Stimulated activated CD8-positive, alpha-beta memory T cell treated with anti-CD3 and anti-CD28 coated beads, Interleukin-7, amount 100 ng/mL, for 48 hours (primary cell): ENCODE results near the gene TBCK.

Experiments
- DNase-seq, 2 donors: peaks; one replicate each; pipeline ENCODE4 v3.0.0-alpha.2; 2020; ENCODE audit warnings: low read depth in 1 of 2; ENCODE audit errors: extremely low read depth in 1 of 2

TBCK gene

DNA sequence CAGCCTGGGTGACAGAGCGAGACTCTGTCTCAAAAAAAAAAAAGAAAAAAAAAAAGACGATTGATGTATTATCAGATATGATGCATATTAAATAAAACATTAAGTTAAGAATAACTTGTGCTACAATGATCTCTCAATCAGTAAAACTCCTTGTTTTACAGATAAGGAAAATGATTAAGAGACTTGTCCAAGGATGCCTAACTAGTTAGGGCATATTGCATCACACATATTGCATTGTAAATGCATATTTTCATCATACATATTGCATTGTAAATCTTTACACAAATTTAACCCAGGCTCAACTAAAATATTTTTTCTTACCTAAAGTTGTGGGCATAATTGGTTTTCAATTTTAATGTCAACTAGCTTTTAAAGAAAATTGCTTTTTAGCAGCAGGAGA lies 26.3 kb downstream of the TBCK start:
- no peak for DNase-seq

DNA sequence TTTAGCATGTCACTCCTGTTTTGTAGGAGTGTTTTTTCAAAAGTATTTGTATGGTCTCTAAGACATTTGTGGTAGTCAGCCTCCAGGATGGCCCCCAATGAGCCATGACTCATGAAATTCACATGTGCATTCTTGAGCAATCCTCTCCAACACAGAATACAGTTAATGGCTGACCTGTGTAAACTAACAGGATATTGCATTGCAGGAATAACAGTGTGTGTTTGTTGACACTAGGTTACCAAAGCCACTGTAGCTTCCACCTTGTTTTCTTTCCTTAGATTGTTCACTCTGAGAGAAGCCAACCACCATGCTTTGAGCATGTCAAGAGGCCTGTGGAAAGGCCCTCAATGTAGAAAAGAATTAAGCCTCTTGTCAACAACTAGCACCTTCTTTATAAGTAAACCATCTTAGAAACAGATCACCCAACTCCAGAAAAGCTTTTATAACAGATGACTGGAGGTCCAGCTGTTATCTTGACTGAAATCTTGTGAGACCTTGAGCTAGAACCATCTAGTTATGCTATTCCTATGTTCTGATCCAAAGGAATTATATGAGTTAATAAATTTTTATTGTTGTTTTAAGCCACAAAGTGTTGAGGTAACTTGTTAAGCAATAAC lies 28.5 kb downstream of the TBCK start:
- DNase-seq, result no peak

DNA sequence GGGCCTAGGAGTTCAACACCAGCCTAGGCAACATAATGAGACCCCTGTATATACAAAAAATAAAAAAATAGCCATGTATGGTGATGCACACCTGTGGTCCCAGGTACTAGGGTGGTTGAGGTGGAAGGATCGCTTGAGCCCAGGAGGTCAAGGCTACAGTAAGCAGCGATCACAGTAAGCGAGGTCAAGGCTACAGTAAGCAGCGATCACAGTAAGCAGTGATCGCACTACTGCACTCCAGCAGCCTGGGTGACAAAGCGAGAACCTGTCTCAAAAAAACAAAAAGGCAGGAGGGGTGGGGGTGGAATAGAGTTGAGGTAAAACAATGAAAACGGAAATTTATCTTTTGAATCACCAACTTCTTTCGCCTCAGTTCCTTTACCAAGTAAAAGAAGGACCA lies 29.4 kb downstream of the TBCK start:
- no peak for DNase-seq

DNA sequence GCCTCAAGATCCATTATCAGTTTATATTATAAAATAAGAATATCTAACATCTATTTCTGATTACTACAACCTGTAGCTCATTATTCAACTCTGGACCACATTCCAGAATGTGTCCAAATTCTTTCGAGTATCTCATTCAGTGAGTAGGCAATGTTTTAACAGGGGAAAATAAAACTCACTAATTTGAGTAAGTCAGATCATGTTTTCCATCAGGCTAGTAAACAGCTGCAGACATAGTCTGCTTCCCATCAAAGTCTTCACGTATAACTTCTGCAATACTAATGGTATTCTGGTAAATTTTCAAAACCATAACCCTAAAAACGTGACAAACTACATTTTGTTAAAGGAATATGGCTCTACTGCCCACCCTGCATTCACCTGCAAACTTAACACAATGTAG lies 31.8 kb downstream of the TBCK start:
- DNase-seq, result no peak

DNA sequence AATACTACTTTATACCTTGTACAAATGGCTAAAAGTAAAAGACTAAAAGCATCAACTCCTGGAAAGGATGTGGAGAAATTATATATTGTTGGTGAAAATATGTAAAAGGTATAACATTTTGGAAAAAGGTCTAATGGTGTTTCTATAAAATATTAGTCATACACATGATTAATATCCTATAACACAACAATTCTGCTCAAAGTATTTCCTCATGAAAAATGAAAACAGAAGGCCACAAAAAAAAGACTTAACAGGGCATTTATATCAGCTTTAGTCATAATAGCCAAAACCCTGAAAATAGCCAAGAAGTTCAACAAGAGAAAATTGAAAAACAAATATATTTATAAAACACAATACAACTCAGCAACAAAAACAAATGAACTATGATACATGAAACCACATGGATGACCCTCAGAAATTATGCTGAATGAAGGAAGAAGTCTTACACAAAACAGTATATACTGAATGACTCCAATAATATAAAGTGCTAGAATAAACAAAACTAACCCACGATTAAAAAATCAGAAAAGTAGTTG lies 38.8 kb downstream of the TBCK start:
- DNase-seq, result no peak

DNA sequence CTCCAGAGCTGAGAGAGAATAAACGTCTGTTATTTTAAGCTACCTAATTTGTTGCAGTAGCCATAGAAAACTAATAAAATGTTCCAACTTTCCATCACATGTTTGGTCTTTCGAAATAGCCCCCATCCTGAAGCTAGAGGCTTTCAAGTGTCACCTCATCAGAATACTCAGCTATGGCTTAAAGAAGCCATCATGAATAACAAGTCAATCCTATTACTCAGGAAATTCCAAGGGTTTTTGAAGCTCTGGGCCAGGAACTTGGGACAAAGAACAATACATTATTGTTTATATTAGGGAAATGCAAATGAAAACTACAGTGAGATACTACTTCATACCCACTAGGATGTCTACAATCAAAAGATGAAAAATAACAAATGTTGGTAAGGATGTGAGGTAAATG lies 42.2 kb downstream of the TBCK start:
- DNase-seq, result no peak

DNA sequence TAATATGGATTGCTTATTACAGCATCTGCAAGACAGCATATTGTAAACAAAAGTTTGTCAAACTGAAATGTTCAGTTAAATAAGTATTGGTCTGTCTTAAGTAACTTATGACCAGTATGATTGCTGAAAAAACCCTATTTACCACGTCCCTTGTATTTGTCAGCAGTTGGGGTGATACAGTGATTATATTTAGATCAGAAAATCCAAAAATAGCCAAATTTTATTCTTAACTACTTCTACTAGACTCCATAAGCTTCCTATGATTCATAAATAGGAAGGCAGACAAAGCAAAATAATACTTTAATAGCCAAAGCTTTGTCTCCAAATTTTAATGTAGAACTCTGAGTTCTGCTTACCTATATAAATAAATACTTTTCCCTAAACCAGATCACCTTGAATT lies 45.3 kb downstream of the TBCK start:
- no peak for DNase-seq

DNA sequence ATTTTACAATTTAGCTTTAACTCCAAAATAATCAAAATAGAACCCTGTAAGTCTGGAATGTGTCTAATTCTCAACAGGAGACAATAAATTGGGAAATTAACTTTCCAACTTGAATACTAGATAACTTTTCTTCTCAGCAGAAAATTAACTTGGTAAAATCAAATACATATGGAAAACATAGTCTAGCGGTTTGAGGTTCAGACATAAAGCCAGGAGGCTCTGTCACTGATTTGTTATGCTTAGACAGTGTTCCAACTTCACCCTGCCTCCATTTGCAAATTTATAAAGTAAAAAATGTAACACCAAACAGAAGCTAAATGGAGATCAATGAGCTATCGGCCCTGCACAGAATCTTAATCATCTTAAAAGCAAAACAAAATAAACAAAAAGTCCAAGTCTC lies 46.3 kb downstream of the TBCK start:
- DNase-seq, result no peak

DNA sequence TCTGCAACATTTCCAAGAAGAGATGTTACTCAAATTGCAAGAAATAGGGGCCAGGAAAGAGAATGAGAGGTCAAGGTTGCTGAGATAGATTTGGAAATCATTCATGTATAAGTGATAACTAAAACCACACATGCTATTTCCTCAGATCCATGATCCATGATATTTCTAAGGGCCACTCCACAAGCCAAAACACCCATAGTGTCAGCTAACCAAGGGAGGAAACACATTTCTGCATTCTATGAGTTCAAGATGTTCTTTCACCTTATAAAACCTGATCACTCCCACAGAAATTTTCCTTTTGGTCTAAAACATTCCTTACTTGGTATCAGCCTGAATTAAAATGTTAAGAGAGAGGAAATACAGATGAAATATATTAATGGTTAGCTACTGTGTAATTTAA lies 47.2 kb downstream of the TBCK start:
- DNase-seq, result no peak

DNA sequence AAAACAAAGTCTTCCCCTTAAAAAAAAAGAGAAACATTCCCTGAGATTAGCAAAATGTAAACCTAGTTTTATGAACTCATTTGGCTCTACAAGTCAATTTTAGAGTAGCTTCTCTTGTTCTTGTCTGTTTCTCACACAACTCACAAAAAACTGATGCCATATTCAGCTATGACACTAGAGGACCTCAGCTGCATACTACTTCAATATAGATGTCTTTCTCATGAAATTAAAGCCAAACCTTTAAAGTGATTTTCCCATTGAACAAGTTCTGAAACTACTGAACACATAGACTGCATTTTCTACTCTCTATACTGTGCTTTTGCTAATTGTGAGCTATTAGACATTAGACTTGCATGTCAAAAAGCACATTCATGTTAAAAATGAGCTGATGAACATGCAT lies 49.8 kb downstream of the TBCK start:
- DNase-seq, result no peak

DNA sequence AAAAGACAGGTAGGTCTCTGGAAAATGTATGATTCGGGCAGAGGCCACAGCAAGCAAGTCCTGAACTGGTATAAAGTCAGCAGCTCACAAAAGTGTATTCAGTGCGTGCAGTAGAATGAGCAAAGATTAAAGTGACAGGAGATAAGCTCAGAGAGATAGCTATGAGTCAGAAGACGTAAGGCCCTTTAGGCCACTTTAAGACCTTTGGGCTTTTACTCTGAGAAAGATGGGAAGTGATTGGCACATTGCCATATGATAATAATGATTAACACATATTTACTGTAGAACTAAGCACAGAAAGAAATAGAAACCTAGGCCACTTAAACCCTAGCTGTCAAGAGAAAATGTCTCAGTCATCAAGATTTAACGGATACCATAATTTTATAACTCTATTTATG lies 51.7 kb downstream of the TBCK start:
- no peak for DNase-seq

DNA sequence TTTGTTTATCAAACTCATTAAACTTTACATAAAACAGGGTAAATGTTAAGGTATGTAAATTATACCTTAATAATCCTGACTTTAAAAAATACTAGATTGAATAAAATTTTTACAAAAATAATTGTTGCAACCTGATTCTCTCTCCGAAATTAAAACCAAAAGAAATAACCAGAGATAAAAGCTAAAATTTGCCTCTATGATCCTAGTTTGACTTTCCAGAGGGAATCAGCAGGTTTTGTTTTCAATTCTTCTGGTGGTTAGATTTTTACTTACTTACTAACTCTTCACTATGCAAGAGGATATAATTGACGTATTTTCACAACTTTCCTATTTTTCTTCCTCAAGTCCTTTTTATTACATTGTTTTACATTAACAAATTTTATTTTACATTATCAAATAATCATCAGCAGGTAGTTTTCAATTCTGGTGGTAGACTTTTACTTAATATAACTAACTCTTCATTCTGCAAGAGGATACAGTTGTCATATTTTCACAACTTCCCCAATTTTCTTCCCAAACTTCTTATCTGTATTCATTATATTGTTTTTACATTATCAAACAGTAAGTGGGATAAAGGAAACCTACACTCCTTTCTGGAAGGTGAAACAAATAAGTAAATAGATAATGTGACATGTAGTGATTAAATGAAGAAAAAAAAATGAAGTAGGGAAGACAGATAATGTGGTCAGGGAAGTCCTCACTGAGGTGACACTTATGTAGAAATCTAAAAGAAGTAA lies 52.2 kb downstream of the TBCK start:
- DNase-seq, result no peak

DNA sequence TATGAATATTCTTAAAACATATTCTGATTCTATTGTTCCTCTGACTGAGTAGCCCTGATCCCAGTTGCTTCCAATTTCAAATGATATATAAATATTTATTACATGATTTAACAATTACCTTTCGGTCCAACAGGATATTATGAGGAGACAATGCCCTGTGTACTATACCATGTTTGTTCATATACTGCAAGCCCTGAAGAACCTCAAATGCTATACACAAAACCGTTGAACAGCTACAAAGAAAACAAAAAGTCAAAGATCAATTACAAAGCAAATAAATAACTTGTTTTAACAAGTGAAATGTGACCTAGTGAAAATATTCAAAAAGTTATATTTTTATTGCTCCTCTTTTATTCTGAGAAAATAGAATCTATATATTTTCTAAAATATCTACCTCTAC lies 54.0 kb downstream of the TBCK start:
- DNase-seq, result no peak

DNA sequence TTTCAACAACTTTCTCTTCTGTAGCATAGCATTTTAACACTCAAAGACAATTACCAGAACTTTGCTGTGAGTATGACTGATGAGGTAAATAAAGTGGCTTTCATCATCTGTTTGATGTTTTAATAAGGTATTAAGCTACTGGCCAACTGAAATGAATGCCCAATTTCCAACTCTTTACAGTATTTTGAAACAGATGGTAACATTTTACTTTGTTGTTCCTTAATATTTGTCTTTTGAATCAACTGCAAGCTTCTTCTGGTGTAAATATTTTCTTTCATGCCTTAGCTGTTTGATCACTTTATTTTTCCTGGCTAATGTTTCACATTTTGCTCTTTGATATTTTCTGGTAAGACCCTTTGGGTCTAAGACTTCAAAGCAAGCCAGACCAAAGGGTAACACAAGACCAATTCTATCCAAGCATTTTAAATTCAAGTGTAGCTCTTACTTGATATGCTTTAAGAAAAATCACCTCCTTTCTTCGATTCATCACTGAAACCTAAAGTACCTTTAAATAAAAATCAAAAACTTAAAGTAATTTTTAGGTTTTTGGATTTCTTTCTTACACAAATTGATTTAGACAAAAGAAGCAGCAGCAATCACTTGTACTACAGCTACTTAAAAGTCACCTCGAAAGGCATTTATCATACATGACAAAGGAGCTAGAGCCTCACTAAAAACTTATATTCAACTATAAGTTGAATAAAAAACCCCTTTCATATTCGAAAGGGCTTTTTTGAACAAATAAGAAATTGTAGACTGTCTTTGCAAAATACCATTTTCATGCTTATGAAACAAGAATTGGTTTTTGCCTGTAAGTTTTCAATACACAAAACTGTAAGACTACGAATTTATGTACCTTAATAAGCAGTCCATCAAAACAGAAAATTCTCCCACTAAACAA lies 57.6 kb downstream of the TBCK start:
- DNase-seq, result no peak

DNA sequence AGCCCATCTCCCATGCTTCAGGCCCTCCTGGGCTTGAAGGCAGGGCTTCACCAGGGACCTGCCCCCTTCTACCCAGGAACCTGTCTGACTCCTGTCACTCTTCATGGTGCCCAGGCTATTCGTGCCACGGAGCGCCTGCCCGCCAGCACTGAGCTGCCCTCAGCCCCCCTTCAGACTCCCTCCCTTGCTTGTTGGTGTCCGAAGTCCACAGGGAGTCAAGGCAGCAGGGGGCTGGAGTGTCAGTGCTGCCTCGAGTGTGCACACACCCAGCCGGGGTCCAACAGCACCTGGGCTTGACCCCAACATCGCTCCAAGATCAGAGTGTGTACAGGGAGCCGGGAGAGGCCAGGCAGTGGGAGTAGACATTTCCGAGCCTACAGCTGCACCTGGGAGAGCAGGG lies 59.8 kb downstream of the TBCK start:
- DNase-seq, result no peak

DNA sequence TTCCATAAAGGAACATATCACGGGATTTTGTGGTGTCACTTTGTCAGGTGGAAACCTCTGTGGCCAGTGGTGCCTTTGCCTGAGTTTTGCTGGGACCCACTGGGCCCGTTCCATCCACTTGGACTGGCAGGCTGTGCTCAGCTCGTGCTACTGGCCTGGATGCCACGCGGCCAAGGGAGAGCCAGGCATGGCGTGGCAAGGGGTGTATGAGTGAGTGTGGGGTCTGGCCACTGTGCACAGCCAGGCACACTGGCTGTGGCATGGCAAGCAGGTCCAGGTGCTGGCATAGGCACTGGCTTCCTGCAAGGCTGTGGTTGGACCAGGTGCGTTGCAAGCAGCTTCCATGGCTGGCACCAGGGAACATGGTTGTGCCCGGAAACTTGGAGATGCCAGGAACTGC lies 60.8 kb downstream of the TBCK start:
- no peak for DNase-seq

DNA sequence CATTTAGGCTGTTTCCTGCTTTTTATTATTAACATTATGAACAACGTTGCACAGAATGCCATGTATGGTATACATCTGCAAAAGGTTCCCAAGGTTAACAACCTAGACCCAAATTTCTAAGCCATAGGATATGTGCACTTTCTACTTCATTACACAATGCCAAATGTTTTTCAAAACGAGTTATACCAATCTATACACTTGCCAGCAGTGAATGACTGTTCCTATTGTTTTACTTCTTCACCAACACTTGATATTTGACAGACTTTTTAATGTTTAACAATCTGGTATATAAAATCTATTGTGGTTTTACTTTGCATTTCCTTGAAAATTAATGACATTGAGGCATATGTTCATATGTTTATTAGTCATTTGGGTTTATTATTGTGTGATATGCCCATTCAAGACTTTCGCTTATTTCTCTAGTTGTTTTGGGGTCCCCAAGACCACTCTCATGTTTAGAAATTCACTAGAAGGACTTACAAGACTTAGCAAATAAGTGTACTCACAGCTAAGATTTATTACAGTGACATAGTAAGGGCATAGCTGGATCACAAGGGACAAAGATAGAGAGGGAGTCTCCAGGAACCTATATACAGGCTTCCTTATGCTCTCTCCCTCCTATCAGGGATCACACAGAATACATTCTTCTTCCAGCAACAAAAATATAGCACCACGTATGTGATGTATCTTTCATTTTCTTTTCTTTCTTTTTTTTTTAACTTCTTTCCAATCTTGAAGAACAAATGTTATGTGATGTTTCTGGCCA lies 62.5 kb downstream of the TBCK start:
- DNase-seq, result no peak

DNA sequence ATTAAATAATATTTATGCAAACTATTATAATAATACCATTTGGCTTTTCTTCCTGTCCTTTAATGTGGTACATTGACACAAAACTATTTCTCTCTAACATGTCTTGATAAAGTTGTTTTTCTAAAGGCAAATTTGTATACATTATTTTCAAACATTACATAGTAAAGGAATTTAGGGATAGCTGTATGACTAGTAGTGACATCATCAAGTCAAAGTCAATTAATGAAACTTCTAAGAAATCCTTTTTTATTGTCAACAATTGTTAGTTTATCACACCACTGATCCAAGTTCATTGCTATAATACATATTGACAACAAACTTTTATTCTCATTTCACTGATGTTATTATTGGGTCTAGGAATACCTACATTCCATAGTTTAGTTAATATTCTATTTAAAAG lies 68.4 kb downstream of the TBCK start:
- no peak for DNase-seq

DNA sequence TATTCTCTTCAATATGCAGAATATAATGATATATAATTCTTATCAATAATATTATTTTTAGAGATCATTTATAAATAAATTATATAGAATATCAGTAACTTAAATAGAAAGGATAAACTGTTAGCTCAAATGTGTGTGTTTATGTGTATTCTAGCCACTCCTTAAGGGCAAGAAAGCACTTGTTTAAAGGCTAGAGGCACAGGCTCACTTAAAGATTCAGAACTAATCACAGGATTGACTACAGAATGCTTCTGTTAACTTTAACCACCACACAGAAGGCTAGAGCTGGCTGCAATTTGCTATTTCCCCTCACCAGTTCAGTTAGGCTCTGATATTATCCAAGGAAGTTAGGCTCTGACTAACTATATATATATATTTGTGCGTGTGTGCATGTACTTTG lies 69.6 kb downstream of the TBCK start:
- no peak for DNase-seq

DNA sequence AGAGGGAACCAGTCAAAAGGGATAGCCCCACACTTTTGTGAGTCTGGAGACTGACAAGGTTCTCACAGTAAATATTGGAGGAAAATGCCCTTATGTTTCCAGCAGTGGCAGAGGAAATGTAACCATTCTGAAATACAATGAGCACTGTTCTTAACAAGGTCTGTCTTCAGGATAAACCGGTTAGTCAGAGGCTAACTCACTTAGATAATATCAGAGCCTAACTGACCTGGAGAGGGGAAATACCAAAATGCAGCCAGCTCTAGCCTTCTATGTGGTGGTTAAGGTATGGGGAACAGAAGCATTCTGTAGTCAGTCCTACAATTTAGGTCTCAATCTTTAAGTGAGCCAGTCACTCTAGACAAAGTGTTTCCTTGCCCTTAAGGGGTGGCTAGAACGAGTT lies 70.8 kb downstream of the TBCK start:
- no peak for DNase-seq

DNA sequence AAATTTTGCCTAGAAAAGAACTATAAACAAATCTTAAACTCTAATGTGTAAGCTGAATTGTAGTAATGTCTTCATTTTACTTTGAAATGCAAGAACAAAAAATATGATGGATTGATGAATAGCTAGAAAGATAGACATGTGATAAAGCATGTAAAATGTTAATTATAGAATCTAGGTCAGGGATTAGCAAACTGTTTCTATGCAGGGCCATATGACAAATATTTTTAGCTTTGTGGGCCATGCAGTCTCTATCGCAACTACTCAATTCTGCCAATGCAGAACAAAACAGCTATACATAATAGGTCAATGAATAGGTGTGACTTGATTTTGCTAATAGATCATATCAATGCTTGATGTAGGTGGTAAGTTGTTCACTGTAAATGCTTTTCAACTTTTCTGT lies 75.3 kb downstream of the TBCK start:
- no peak for DNase-seq
